Adipocyte (in vitro differentiated cells): ENCODE data around the gene FHIP1A.
"Not testable (repeated sequence)": the region's sequence is repeated elsewhere in the genome, so short reads cannot be mapped to it uniquely, and the experiment has no call there.

ENCODE experiments used
- DNase-seq: peaks from one replicate; pipeline ENCODE4 v3.0.0-alpha.2; 2015; ENCODE audit warnings: low read depth
- H3K27me3 ChIP-seq: replicated peaks from 2 replicates; pipeline ENCODE4 v1.7.0; 2013; ENCODE audit warnings: mild to moderate bottlenecking, low read length, moderate library complexity; ENCODE audit not compliant: control insufficient read depth, insufficient read depth
- H3K36me3 ChIP-seq: 2 replicates; pipeline ENCODE4 v1.7.0; 2013; ENCODE audit warnings: low read length, mild to moderate bottlenecking, moderate library complexity; ENCODE audit not compliant: control insufficient read depth, insufficient read depth, severe bottlenecking
- H3K4me1 ChIP-seq: 2 replicates; pipeline ENCODE4 v1.7.0; 2013; ENCODE audit warnings: mild to moderate bottlenecking, low read length, moderate library complexity; ENCODE audit not compliant: control insufficient read depth, insufficient read depth
- H3K4me3 ChIP-seq: 2 replicates; pipeline ENCODE4 v1.7.0; 2013; ENCODE audit warnings: mild to moderate bottlenecking, low read length, moderate library complexity
- H3K9ac ChIP-seq: 2 replicates; pipeline ENCODE4 v1.7.0; 2013; ENCODE audit warnings: mild to moderate bottlenecking, low read length, moderate library complexity
- H3K9me3 ChIP-seq: 2 replicates; pipeline ENCODE4 v1.7.0; 2013; ENCODE audit warnings: mild to moderate bottlenecking, low read length, moderate library complexity; ENCODE audit not compliant: control insufficient read depth

Gene FHIP1A

DNA sequence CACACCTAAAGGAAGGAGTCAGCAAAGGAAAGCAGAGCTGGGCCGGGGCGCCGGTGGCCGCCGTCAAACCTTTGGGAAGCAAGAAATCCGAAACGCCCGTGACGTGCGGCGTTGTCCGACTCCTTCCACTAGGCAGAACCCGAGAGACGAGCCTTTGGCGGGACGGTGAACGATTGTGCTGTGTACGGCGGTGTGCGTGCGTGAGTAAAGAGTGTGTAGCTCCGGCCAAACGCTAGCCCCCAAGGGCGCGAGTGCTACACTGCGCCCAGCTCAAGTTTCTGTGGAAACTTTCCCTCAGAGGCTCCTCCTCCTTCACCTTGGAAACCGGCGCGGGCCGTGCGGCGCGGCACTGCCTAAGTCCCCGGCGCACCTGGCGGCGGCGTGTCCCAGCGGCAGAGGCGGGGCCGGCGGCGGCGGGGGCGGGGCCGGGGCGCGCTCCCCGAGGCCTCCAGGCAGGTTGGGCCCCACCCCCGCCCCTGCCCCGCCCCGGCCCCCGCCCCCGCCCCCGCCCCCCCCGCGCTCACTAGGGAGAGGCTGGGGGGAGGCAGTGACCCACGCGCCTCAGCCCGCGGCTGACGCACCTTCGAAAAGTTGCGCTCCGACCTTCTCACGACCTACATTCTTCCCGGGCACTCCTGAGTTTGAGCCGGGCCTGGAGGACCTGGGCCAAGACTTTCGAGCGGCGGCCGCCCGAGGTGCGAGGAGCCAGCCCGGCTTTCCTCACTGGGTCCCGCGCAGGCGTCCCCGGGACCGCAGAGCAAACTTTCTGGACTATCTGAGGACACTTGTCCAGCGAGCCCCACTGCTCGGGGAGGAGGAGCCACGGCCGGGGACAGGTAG lies at the start of gene FHIP1A:
Gene FHIP1A (plus strand): TSS at position 547 of the 840 bp plus-strand sequence. CDS start 157,084 bp downstream, outside the sequence.
- H3K27me3 ChIP-seq, result peaks cover 12% of the 10 kb centered on the region
- H3K4me1 ChIP-seq, result peaks cover 14% of the 10 kb centered on the region
- H3K4me3 ChIP-seq, result peak within 1 kb of the TSS; percentile 84
- H3K9me3 ChIP-seq, result no peaks in the 10 kb centered on the region
- H3K9ac ChIP-seq, result peak within 1 kb of the TSS; percentile 56
- peak; percentile 85 for DNase-seq
- no peaks in the 10 kb centered on the region for H3K36me3 ChIP-seq

DNA sequence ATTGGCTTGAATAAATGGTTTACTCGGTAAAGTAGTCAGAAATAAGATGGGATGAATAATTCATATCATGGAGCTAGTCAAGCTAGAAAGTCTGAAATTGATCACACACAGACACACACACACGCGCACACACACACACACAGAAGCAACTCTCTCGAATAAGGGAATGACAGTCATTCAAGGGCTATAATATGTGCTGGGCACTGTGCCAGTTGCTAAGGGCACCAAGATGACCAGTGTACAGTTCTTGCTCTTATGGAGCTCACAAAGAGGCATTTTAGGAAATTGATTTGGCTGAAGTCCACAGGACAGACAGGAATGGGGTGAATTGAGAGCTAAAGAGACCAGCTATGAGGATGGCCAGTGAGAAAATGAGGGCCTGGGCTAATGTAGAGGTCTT lies 49.4 kb upstream of the FHIP1A start:
- Histone ChIP-seq H3K4me1 (peaks cover 15% of the 10 kb centered on the region), H3K4me3 (no peak overlapping the region), H3K36me3 (no peaks in the 10 kb centered on the region), H3K27me3 (no peaks in the 10 kb centered on the region), H3K9ac (no peak overlapping the region), H3K9me3 (no peaks in the 10 kb centered on the region)
- DNase-seq, result no peak

DNA sequence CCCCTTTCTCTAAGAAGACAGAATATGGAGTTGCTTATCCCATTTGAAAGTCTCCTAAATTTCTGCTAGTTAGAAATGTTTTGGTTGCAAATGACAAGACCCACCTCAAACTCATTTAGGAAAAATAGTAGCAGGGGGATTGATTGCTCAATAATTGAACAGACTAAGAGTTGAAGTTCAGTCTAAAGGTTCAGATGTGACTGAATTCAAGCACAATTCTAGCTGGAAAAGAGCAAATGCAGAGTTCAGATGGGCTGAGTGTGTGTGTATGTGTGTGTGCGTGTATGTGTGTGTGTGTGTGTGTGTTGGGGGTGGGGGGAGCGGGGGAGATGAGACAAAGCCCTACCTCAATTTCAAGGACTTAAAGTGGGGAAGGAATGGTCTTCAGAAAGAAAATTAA lies 47.9 kb upstream of the FHIP1A start:
- no peaks in the 10 kb centered on the region for H3K27me3 ChIP-seq
- no peaks in the 10 kb centered on the region for H3K36me3 ChIP-seq
- peaks cover 15% of the 10 kb centered on the region for H3K4me1 ChIP-seq

DNA sequence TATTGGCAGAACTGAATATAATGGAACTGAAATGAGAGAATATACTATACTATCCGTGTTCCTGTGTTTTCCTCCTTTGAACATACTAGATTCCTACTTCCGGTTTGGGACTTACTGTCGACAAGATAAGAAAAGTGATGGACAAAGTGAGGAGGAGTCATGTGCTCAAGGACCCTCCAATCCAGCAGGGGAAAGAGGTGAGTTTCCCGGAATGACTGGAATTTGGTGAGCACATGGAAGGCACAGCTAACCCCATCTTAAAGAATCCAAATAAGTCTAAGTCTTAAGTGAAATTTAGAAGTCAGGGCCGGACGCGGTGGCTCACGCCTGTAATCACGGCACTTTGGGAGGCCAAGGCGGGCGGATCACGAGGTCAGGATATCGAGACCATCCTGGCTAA lies 47.0 kb upstream of the FHIP1A start:
- no peak for DNase-seq
- Histone ChIP-seq H3K4me3 (no peak overlapping the region), H3K27me3 (no peaks in the 10 kb centered on the region), H3K36me3 (no peaks in the 10 kb centered on the region), H3K9me3 (no peaks in the 10 kb centered on the region), H3K9ac (no peak overlapping the region), H3K4me1 (peaks cover 10% of the 10 kb centered on the region)

More for the DNA sequence above, 47.9 kb upstream of the FHIP1A start:
- H3K4me3 ChIP-seq, result no peak overlapping the region
- no peak overlapping the region for H3K9ac ChIP-seq
- no peak for DNase-seq
- no peaks in the 10 kb centered on the region for H3K9me3 ChIP-seq

DNA sequence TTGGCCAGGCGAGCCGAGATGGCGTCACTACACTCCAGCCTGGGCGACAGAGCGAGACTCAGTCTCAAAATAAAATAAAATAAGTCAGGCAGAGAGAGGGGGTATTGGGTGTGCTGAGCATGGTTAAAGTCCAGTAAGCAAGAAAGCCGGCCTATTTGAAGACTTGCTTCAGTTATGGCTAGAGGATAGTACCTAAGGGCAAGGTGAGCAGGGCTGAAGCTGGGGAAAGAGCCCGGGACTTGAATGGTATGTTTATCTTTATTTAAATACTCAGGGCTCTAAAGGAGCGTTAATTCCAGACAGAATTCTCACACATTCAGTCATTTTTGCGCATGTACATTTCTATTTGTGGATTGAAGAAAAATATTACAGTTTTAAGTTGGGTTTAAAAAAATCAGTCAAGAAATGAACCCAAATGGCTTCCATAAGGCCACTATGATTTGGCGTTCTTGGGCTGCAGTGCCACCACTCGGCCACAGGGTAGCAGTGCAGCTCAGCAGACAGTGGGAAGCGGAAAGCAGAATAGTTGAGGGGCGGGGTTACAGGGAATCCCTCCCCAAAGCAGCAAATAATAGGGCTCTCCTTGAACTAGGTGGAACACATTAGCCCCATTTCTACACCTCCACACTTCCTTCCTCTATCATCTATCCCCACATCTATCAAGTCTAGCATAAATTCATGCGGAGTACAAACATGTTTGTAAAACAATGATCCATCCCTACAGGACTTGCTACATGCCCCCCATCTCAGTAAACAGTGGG lies 46.4 kb upstream of the FHIP1A start:
- DNase-seq, result peak; percentile 95
- no peak overlapping the region for H3K4me3 ChIP-seq
- no peaks in the 10 kb centered on the region for H3K27me3 ChIP-seq
- no peaks in the 10 kb centered on the region for H3K9me3 ChIP-seq
- peaks cover 10% of the 10 kb centered on the region for H3K4me1 ChIP-seq
- H3K9ac ChIP-seq, result peak overlapping the region; percentile 38
- H3K36me3 ChIP-seq, result no peaks in the 10 kb centered on the region

DNA sequence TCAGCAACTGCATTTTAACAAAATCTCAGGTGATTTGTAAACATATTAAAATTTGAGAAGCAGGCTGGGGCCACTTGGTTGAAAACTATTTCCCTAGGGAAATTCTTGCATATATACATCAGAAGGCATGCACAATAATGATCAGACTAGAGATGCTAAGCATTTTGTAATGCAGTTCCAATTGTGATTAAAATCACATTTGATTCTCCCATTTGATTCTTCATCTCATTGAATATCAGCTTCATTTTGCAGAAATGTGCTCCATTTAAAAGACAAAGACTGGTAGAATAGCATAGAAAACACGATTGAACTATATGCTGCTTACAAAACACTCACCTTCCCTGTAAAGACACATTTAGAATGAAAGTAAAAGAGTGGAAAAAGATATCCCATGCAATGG lies 32.4 kb upstream of the FHIP1A start:
- Histone ChIP-seq H3K9ac (no peak overlapping the region), H3K36me3 (no peaks in the 10 kb centered on the region), H3K4me1 (no peaks in the 10 kb centered on the region), H3K27me3 (no peaks in the 10 kb centered on the region), H3K9me3 (peaks cover 7% of the 10 kb centered on the region), H3K4me3 (no peak overlapping the region)
- DNase-seq, result no peak

DNA sequence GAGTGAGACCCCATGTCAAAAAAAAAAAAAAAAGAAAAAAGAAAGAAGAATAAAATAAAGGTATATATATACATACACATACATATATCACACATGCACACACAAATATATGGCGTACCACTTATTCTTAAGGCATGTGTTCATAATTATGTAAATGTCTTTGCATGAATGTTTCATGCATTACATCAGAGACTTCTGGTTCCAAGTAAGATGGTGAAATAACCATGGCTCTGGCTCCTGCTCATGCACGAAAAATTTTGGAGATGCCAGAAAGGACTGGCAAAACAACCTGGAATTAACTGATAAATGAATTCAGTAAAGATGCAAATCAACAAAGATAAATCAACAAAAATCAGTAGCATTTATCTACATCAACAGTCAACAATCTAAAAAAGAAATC lies 19.7 kb upstream of the FHIP1A start:
- DNase-seq, result peak; percentile 82
- Histone ChIP-seq H3K36me3 (no peaks in the 10 kb centered on the region), H3K4me1 (peaks cover 15% of the 10 kb centered on the region), H3K9ac (no peak overlapping the region), H3K4me3 (no peak overlapping the region), H3K9me3 (no peaks in the 10 kb centered on the region), H3K27me3 (no peaks in the 10 kb centered on the region)

DNA sequence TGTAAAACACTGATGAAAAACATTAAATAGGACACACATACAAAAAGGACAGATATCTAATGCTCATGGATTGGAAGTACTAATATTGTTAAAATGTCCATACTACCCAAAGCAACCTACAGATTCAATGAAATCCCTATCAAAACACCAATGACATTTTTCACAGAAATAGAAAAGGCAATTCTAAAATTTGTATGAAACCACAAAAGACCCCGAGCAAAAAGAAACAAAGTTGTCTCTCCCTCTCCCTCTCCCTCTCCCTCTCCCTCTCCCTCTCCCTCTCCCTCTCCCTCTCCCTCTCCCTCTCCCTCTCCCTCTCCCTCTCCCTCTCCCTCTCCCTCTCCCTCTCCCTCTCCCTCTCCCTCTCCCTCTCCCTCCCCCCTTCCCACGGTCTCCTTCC lies 19.2 kb upstream of the FHIP1A start:
- not testable (repeated sequence) for H3K9me3 ChIP-seq, H3K9ac ChIP-seq, H3K36me3 ChIP-seq, H3K4me3 ChIP-seq, H3K27me3 ChIP-seq, DNase-seq
- H3K4me1 ChIP-seq, result peaks cover 15% of the 10 kb centered on the region

DNA sequence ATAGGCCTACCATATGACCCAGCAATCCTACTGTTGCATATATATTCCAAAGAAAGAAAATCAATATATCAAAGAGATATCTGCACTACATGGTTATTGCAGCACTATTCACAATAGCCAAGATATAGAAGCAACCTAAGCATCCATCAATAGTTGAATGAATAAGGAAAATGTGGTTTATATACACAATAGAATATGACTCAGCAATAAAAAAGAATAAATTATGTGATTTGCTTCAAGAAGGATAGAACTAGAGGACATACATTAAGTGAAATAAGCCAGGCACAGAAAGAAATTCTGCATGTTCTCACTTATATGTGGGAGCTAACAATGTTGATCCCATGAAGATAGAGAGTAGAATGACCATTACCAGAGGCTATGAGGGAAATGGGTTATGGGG lies 13.1 kb upstream of the FHIP1A start:
- no peaks in the 10 kb centered on the region for H3K9me3 ChIP-seq
- H3K4me1 ChIP-seq, result no peaks in the 10 kb centered on the region
- H3K4me3 ChIP-seq, result no peak overlapping the region
- H3K36me3 ChIP-seq, result no peaks in the 10 kb centered on the region
- no peak for DNase-seq
- H3K27me3 ChIP-seq, result no peaks in the 10 kb centered on the region
- H3K9ac ChIP-seq, result no peak overlapping the region

DNA sequence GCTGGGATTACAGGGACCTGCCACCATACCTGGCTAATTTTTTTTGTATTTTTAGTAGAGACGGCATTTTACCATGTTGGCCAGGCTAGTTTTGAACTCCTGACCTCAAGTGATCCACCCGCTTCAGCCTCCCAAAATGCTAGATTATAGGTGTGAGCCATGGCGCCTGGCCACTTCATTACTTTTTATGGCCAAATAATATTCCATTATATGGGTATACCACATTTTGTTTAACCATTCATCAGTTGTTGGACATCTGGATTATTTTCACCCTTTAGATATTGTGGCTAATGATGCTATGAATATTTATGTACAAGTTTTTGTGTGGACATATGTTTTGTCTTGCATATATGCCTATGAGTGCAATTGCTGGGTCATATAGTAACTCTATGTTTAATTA lies 8.6 kb upstream of the FHIP1A start:
- Histone ChIP-seq H3K4me1 (no peaks in the 10 kb centered on the region), H3K9me3 (no peaks in the 10 kb centered on the region), H3K4me3 (no peak overlapping the region), H3K9ac (no peak overlapping the region), H3K27me3 (no peaks in the 10 kb centered on the region), H3K36me3 (no peaks in the 10 kb centered on the region)
- DNase-seq, result no peak

DNA sequence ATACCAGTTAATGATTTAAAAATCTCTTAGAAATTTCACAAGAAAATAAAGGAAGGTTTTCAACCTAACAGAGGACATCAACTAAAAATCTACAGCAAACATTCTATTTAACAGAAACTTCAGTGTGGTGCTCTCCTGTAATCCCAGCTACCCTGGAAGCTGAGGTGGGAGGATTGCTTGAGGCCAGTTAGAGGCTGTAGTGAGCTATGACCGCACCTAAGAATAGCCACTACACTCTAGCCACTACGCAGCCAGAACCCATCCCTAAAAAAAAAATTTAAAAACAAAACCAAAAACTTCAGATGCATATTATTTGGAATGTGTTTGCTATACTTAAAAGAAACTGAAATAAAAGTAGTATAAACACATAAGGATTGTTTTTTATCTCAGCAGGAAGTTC lies 7.2 kb upstream of the FHIP1A start:
- H3K4me3 ChIP-seq, result no peak overlapping the region
- no peaks in the 10 kb centered on the region for H3K27me3 ChIP-seq
- no peaks in the 10 kb centered on the region for H3K4me1 ChIP-seq
- no peaks in the 10 kb centered on the region for H3K9me3 ChIP-seq
- H3K36me3 ChIP-seq, result no peaks in the 10 kb centered on the region
- no peak for DNase-seq
- H3K9ac ChIP-seq, result no peak overlapping the region
